Trophoblast cell (in vitro differentiated cells and primary cell): Measurements from ENCODE around the gene GLYATL1.
"Not testable (repeated sequence)": the region's sequence is repeated elsewhere in the genome, so short reads cannot be mapped to it uniquely, and the experiment has no call there.

Experiments
- DNase-seq, 2 donors: peaks; one replicate each; pipeline ENCODE4 v3.0.0-alpha.2; 2016
- H2AFZ ChIP-seq: 2 replicates; pipeline ENCODE4 v1.6.1; 2013; ENCODE audit warnings: low read length, moderate library complexity, mild to moderate bottlenecking; ENCODE audit not compliant: insufficient read depth, poor library complexity
- H2AK5ac ChIP-seq: 2 replicates; pipeline ENCODE4 v1.6.1; 2013; ENCODE audit warnings: mild to moderate bottlenecking, low read length
- H2BK120ac ChIP-seq: 2 replicates; pipeline ENCODE4 v1.6.1; 2013; ENCODE audit warnings: low read length, mild to moderate bottlenecking, moderate library complexity; ENCODE audit not compliant: insufficient read depth, poor library complexity
- H2BK12ac ChIP-seq: 2 replicates; pipeline ENCODE4 v1.6.1; 2013; ENCODE audit warnings: mild to moderate bottlenecking, low read length, moderate library complexity
- H2BK5ac ChIP-seq: 2 replicates; pipeline ENCODE4 v1.6.1; 2013; ENCODE audit warnings: low read length, low read depth, moderate library complexity, mild to moderate bottlenecking; ENCODE audit not compliant: poor library complexity
- H3K14ac ChIP-seq: 2 replicates; pipeline ENCODE4 v1.6.1; 2013; ENCODE audit warnings: mild to moderate bottlenecking, low read length
- H3K18ac ChIP-seq: 2 replicates; pipeline ENCODE4 v1.6.1; 2013; ENCODE audit warnings: mild to moderate bottlenecking, low read length
- H3K23ac ChIP-seq: 2 replicates; pipeline ENCODE4 v1.6.1; 2013; ENCODE audit warnings: low read length
- H3K27ac ChIP-seq: 2 replicates; pipeline ENCODE4 v1.5.1; 2013; ENCODE audit warnings: low read depth, mild to moderate bottlenecking, inconsistent platforms, low read length, moderate library complexity
- H3K27me3 ChIP-seq: 2 replicates; pipeline ENCODE4 v1.6.1; 2013; ENCODE audit warnings: inconsistent platforms, mild to moderate bottlenecking, low read length, moderate library complexity; ENCODE audit not compliant: insufficient read depth
- H3K36me3 ChIP-seq, 2 experiments: 1 replicate in 1 of 2; 2 replicates in 1 of 2; pipeline ENCODE4 v1.6.1; 2013; ENCODE audit warnings: low read length in 2 of 2, mild to moderate bottlenecking in 2 of 2, moderate library complexity in 1 of 2; ENCODE audit not compliant: insufficient read depth in 2 of 2, control insufficient read depth in 1 of 2
- H3K4ac ChIP-seq: 2 replicates; pipeline ENCODE4 v1.6.1; 2013; ENCODE audit warnings: low read depth, mild to moderate bottlenecking, low read length, moderate library complexity
- H3K4me1 ChIP-seq, 2 experiments: 1 replicate in 1 of 2; 2 replicates in 1 of 2; pipeline ENCODE4 v1.6.1; 2013; ENCODE audit warnings: low read length in 2 of 2, mild to moderate bottlenecking in 2 of 2, moderate library complexity in 1 of 2; ENCODE audit not compliant: insufficient read depth in 2 of 2, control insufficient read depth in 1 of 2
- H3K4me2 ChIP-seq: 2 replicates; pipeline ENCODE4 v1.6.1; 2013; ENCODE audit warnings: inconsistent platforms, mild to moderate bottlenecking, low read length, moderate library complexity
- H3K4me3 ChIP-seq: 2 replicates; pipeline ENCODE4 v1.5.1; 2013; ENCODE audit warnings: mild to moderate bottlenecking, low read depth, low read length, inconsistent platforms
- H3K79me1 ChIP-seq: one replicate; pipeline ENCODE4 v1.6.1; 2013; ENCODE audit warnings: low read length
- H3K79me2 ChIP-seq: 2 replicates; pipeline ENCODE4 v1.6.1; 2013; ENCODE audit warnings: low read length, mild to moderate bottlenecking; ENCODE audit not compliant: control insufficient read depth, insufficient read depth, poor library complexity
- H3K9ac ChIP-seq: 2 replicates; pipeline ENCODE4 v1.6.1; 2013; ENCODE audit warnings: mild to moderate bottlenecking, low read length
- H3K9me3 ChIP-seq: 2 replicates; pipeline ENCODE4 v1.6.1; 2013; ENCODE audit warnings: low read depth, mild to moderate bottlenecking, control low read depth, inconsistent platforms, low read length; ENCODE audit not compliant: insufficient read depth
- H4K12ac ChIP-seq: 2 replicates; pipeline ENCODE4 v1.6.1; 2013; ENCODE audit warnings: low read depth, mild to moderate bottlenecking, low read length, moderate library complexity
- H4K8ac ChIP-seq: 2 replicates; pipeline ENCODE4 v1.6.1; 2013; ENCODE audit warnings: low read depth, mild to moderate bottlenecking, low read length, moderate library complexity
- H4K91ac ChIP-seq: one replicate; pipeline ENCODE4 v1.6.1; 2013; ENCODE audit warnings: low read depth, mild to moderate bottlenecking, low read length, moderate library complexity
- WGBS: extraction: QIAGEN DNeasy Blood & Tissue Kit; methylation state at CpG from one replicate; pipeline ENCODE4 v1.1.7; 2013; ENCODE audit warnings: missing lambda C conversion rate; ENCODE audit not compliant: insufficient read length, insufficient coverage; ENCODE audit errors: extremely low coverage; 5-methylcytosine and 5-hydroxymethylcytosine counted together

GLYATL1 gene

DNA sequence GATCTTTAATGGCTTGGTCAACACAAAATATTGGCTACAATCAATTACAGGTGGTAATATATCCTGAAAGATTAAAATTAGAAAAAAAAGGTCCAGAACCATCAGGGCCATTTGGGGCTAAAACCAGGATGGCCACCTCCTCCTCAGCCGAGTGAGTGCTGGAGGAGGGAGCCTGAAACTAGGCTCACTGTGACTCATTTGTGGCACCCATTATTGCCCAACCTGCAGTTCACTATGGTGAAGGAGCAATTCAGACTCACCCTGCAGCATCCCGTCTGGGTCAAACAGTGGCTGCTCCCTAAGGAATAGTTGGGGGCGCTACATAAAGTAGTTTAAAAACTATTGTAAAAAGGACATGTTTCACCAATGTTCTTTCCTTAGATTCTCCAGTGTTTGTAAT is 60.7 kb downstream of the GLYATL1 start:
- Histone ChIP-seq H3K23ac (no peak overlapping the region), H3K79me1 (no peaks in the 10 kb centered on the region), H3K4me3 (no peak overlapping the region), H2BK120ac (no peak overlapping the region), H3K4me1 (no peaks in the 10 kb centered on the region), H2AFZ (no peak overlapping the region), H2AK5ac (no peak overlapping the region), H3K27ac (no peak overlapping the region), H3K9me3 (peaks cover 2% of the 10 kb centered on the region), H4K8ac (no peak overlapping the region), H3K14ac (no peak overlapping the region), H3K9ac (no peak overlapping the region), H3K36me3 (no peaks in the 10 kb centered on the region), H3K79me2 (no peaks in the 10 kb centered on the region), H2BK12ac (no peak overlapping the region), H3K27me3 (no peaks in the 10 kb centered on the region), H3K18ac (no peak overlapping the region), H4K12ac (no peak overlapping the region), H3K4ac (no peak overlapping the region), H3K4me2 (no peak overlapping the region), H2BK5ac (no peak overlapping the region), H4K91ac (no peak overlapping the region)
- no CpG with 5 or more reads among the region's 3 CpGs for WGBS
- no peak for DNase-seq

DNA sequence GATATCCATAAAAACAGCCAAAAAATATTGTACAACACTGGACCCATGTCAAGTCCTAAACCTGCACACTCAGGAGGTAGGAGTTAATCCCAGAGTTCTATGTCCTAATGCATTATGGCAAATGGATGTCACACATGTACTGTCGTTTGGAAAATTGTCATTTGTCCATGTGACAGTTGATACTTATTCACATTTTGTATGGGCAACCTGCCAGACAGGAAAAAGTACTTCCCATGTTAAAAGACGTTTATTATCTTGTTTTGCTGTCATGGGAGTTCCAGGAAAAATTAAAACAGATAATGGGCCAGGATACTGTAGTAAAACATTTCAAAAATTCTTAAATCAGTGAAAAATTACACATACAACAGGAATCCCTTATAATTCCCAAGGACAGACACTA is 62.7 kb downstream of the GLYATL1 start:
- DNase-seq, H3K27me3 ChIP-seq, H3K18ac ChIP-seq, H4K91ac ChIP-seq, H2AK5ac ChIP-seq, H3K4me3 ChIP-seq, H4K12ac ChIP-seq, H4K8ac ChIP-seq, H3K9ac ChIP-seq, H3K23ac ChIP-seq, H3K9me3 ChIP-seq, H3K27ac ChIP-seq, H2BK12ac ChIP-seq, H3K79me1 ChIP-seq, H2AFZ ChIP-seq, H2BK5ac ChIP-seq, H3K14ac ChIP-seq, H3K36me3 ChIP-seq, H3K4ac ChIP-seq, H3K79me2 ChIP-seq, H3K4me2 ChIP-seq, H3K4me1 ChIP-seq, H2BK120ac ChIP-seq: not testable (repeated sequence)
- no CpG with 5 or more reads among the region's 2 CpGs for whole genome bisulfite sequencing
